GM21381 (cell line): Measurements from ENCODE around the gene ACE.

Source experiments
- ATAC-seq: cut with Tn5 transposase; IDR thresholded peaks from one replicate; pipeline ENCODE4 v1.9.1; 2021; ENCODE audit warnings: mild to moderate bottlenecking, moderate library complexity; ENCODE audit not compliant: unreplicated experiment

Gene ACE

DNA sequence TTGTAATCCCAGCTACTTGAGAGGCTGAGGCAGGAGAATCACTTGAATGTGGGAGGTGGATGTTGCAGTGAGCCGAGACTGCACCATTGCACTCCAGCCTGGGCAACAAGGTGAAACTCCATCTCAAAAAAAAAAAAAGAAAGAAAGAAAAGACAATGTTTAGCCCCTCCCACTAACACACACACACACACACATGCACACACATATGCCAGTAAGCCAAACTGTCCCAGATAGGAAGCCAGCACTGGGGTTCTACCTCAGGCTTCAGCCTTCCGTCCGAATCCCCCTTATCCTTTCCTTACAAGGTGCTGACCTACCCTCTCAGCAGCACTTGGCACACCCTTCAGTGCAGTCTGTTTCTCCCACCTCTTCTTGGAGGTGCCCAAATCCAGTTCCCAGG lies 37.6 kb downstream of the ACE start:
- ATAC-seq = no peak

DNA sequence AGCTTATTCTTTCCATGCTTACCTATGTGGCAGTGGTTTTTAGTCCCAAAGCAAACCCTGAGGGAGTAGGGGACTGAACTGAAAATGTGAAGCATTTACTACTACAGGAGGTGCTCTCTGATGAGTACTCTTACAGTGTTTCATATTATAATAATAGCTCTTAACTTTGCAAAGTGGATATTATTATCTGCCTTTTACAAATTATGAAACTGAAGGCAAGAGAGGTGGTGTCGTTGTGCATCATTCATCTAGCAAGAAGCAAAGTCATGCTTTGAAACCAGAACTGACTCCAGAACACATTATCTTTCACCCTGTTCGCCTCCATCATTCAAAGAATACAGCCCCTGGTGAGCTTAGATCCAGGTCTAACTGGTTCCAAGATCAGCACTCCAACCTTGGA lies 38.1 kb downstream of the ACE start:
- no peak for ATAC-seq

DNA sequence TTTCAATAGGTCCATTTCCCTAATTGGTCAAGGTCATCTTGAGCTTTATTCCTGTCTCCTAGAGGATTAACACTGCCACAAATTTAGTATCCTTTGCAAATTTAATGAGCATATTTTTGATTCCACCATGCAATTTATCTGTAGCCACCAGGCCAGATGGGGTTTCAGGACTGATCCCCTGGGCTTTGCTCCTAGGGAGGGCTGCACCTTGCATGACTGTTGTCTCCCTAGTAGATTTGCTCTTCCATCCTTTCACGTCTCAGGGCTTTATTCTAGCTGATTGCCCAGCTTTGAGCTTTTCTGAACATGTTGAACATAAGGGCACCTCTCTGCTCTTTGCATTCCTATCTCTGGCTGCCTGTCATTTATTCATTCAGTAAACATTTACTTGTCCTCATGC lies 38.6 kb downstream of the ACE start:
- ATAC-seq = no peak

DNA sequence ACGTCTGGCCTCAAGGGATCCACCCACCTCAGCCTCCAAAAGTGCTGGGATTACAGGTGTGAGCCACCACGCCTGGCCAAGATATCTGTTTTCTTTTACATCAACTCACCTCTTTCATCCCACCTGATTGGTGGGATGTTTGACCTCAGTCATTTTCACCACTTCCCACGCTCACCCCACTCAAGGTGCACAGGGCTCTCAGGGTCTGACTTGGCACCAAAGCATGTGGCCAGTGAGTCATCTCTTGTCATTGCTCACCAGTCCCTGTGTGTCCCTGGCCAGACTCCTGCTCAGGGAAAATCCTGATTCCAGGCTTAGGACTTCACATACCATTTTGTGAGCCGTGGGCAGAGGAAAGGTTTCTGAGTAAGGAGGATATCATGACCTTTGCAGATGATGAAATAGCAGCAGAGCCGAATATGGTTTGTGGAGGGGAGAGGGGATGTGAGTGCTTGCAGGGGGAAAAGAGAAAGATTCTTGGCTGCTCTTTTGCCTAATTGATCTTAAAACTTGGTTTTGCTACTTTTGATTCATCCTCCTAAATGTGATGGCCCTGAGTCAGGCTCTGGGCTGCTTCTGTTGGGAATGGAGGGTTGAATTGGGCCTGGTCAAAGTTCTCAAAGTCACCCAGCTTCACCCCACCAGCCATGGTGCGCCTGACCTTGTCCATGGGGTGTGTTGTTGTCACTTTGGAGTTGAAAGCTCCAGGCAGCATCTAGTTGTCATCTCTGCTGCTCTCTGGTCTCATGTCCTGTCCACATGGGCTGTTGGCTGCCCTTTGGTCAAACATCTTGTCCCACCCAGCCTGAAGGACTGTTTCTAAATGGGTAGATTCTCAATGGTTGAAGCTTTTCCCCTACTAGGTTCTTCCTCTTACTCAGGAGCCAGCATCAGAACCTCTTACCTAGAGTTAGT lies 40.3 kb downstream of the ACE start:
- no peak for ATAC-seq

DNA sequence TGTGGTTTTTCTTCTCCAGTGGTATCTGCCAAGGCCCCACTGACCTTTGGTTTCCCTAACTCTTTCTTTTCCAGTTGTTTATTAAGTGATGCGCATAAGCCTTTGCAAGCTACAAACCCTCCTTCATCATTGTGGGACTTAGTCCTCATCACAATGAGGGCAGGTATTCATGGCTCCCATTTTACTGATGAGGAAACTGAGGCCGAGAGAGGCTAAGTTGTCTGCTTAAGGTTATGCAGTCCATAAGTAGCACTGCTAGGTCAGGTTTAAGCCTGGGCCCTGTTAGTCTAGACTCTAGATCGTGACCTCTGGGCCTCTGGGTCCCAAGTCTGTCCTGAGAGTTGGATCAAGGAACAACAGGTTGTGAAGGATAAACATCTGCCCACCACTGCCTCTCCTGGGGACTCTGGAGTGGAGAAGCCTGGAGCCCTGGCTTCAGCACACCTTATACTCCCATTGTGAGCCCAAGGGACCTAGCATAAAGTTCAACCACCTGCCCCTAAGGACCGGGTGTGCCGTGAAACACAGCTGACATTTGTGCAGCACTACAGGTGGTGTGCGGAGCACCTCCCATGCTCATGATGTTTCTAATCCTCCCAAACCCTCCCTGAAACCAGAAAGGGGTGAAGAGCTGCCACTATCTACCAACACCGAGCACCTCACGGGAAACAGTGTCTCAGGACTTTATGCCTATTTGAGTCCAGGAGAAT lies 41.1 kb downstream of the ACE start:
- ATAC-seq = no peak

DNA sequence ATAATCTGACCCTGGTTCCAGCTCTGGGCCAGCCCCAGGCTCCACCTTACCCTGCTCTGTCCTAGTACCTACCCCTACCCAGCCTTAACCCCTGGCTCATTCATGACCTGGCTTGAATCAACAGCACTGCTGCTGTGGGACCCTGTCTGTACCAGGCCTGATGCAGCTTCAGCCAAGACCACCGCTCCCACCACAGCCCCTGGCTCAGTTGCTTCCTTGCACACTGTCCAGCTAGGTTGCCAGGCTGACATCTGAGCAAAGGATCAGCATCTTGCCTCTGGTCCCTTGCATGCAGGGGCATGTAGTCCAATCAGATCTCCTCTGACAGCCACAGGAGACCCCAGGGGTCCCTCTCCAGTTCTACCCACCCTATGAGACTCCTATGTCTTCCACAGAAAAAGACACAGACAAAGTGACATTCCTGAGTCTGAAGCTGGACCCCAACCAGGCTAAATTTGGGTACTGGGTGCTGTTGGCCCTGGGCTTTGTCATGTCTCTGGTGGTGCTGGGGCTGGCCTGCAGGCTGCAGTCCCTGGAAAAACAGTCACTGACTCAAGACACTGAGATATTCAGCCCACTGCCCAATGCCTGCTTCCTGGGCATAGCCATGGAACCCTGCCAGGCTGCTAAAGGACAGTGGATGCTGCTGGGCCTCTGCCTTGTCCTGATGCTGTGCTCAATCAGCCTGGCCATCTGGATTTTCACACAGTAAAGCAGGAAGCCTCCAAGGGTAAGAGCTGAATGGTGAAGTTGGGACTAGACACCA lies 42.4 kb downstream of the ACE start:
- no peak for ATAC-seq

DNA sequence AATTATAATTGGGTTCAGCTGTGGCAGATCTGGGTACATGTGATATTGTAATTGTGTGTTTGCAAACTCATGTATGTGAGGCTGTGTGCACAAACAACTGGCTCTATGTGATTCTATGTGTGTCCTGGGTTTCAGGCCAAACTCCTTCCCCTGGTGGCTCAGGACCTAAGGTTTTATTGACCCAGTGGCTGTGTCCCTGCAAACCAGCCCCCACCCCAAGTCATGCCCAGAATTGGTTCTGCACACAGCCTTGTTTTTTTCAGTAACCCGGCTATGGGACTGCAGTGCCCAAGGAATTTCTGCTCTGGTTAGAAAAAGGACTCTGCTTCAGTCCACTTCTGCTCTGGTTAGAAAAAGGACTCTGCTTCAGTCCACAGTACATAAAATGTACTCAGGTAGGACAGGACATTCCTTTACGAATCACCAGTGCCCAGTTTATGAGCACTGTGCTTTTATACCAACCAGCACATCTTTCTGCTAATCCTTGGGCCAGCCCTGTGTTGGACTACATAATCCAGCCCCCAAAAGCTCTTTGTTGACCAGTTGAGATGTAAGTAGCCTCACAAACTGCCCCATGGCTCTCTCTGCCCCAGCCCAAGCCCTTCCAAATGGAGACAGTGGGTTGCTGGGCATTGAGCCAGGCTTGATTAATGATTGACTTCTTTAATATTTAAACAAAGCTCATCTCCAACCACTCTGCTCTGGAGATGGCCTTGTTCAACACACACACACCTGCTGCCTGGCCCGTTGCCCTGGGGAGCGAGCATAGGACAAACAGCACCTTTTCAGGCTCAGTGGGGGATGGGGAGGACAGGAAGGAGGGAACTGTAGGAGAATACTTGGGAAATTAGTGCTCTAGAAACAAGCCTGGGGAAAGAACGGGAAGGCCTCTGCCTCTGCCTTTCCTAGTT lies 43.4 kb downstream of the ACE start:
- no peak for ATAC-seq

DNA sequence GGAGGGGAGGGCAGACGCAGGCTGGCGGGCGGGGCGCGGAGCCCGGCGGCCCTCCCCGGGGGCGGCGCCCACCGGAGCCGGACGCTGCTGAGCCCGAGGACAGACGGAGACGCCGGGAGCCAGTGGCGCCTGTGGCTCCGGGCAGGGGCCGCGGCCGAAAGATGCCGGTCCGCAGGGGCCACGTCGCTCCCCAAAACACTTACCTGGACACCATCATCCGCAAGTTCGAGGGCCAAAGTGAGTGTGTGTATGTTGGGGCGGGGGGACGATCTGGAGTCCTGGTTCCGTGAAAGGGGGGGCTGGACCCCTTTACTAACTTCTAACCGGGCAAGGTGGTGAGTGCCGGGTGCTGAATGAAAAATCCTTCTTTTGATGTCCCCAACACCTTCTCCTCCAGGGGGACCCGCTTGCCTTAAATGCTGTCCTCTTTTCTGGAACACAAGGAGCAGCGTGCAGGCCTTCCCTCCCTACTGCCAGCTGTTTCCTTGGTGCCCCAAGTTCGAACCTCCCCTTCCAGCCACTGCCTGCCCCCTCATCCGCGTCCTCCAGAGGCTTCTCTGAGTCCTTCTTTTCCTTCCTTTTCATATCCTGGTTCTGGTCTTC lies 46.5 kb downstream of the ACE start, which contains the start of gene KCNH6:
Gene KCNH6, plus strand, starts transcription at position 106 of the 603 bp plus-strand sequence. Its CDS starts 56 bp downstream, at position 162.
- ATAC-seq = no peak

DNA sequence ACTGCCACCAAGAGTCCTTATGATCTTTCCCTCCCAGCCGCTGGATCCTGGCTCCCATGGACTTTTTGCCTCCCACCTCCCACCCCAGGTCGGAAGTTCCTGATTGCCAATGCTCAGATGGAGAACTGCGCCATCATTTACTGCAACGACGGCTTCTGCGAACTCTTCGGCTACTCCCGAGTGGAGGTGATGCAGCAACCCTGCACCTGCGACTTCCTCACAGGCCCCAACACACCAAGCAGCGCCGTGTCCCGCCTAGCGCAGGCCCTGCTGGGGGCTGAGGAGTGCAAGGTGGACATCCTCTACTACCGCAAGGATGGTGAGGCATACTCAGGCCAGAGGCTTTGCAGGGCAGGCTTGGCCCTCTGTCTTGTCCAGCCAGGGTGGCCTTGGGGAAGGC lies 47.2 kb downstream of the ACE start:
- no peak for ATAC-seq

DNA sequence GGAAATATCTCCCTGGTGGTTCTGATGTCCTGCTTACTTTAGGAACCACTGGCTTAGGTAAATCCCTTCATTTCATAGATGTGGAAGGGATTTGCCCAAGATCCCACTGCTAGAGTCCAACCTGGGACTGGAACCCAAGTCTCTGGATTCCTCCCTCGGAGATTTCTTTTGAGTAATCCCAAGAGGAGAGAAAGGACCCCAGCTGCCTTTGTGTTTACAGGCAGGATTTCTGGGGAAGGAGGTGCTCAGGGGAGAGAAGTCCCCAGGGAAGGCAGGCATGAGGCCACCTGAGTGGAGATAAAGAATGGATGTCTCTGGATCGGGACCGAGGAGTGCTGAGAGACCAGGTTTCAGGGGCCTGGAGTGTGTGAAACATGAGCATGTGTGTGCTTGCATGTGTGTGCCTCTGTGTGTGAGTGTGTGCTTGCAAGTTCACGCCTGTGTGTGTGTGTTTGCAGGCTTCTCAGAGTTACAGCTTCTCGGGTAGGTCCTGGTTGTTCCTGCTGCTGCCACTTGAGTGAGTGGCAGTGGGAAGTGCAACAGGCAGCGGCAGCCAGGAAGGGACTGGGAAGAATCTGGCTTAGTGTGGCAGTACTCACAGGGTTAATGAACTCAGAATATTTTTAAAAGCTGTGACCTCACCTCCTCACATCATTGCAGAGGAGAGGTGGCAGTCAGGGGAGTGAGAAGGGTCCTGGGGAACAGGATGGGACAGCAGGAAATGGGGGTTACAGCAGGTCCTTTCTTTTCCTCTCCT lies 48.5 kb downstream of the ACE start:
- ATAC-seq = no peak

DNA sequence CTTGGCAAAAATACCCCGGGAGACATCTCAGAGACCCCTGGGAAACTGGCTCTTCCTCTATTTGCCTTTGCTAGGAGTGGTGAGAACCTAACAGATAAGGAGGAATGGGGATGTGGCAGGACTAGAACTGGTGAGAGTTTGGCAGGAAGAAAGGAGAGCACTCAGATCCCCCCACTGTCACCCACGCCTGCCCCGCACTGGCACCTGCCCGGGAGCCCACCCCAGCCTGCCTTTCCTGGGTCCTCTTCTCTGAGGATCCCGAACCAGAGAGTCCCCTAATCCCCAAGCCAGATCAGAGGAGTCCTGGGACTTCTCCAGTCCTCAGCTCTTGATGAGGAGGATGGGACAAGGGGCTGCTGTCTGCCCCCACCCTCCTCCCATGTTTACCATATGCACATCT lies 50.0 kb downstream of the ACE start:
- ATAC-seq = no peak

DNA sequence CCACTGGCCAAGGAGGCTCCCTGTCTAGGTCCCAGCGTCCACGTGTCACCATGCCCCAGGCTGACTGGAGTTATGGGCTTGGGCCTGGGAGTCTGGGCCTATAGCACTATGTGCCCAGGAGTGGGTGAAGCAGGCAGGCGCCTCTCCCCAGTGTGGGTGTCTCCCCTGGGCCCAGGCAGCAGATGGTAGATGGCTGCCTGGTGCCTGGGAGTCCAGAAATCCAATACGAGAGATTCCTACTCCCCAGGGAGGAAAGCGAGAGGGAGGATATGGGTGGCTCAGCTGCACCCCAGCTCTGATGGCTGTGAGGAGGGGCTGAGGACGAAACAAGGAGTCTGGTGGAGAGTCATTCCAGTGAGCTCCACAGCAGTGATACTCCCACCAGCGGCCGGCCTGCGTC lies 51.3 kb downstream of the ACE start:
- no peak for ATAC-seq

DNA sequence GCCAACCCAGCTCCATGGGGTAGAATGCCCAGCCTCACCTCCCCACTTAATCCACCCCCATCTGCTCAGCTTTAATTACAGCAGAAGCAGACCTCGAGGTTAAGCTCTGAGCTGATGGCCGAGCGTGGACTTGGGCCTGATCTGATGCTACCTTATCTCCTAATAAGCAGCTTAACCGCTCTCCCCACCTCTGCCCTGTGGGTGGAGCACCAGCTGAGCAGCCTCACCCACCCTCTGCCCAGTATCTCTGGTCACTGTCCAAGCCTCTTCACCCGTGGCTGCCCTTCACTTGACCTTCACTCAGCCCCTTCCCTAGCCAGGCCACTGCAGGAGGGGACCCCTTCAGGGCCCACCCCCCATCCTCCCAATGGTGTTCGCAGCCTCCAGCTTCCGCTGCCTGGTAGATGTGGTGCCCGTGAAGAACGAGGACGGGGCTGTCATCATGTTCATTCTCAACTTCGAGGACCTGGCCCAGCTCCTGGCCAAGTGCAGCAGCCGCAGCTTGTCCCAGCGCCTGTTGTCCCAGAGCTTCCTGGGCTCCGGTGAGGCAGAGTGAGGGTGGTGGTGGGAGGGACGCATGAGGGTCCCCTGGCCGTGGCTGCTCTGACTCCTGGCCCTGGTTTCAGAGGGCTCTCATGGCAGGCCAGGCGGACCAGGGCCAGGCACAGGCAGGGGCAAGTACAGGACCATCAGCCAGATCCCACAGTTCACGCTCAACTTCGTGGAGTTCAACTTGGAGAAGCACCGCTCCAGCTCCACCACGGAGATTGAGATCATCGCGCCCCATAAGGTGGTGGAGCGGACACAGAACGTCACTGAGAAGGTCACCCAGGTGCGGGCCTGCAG lies 53.1 kb downstream of the ACE start:
- ATAC-seq = no peak

DNA sequence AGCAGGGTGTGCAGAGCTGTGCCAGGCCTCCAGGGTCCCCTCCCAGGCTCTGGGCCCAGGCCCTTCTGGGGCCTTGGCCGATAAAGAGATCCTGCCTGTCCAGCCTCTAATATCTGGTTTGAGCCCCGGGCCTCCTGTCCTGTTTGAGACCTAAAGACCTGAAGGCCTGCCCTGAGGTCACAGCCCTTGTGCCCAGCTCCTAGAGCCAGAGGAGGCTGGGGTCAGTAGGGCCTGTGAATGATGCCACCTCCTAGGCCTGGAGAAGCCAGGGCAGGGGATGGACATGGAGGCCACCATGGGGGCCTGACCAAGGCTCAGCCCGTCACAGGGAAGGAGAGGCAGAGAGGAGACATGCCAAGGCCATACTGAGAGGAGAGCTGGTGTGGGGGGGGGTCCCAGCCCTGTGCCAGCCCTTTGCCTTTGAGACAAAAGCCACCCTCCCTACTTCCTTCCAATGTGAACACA lies 53.7 kb downstream of the ACE start:
- no peak for ATAC-seq

DNA sequence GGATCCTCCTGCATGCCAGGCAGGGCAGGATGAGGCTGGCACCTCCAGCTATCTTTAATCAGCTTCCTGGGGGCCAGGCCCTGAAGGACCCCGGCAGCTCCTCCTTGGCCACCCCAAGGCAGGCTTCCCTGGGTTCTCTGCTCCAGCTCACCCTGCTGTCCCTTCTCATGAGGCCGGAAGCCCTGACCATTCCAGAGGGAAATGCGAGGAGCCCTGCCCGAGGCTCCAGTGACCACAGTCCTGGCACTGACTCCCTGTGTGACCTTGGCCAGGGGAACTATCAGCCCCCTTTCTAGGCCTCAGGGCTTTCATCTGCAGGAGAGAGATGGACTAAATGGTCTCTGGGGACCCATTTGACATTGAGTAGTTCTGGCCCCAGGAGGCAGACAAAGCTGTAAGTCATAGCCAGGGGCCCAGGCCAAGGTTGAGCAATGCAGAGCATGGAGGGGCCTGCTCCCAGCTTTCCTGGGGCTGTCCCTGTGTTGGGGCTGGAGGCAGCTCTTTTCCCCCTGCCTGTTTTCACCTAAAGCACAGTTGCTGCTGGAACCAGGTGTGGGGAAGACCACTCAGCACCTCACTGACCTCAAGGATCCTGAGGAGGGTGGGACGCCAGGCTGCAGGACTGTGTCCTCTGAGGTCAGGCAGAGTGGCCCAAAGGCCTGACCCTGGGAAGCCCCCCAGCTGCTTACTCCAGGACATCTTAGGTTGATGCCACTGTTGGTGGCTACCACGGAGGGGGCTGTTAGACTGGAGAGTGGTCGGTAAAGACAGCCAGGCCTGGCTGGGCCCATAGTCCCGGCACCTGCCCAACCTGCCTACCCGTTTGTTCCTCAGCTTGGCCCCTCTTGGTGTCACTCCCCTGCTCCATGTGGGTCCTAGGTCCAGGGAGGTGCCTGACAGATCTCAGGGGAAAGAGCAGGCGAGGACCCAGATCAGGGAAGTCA lies 54.4 kb downstream of the ACE start:
- no peak for ATAC-seq

DNA sequence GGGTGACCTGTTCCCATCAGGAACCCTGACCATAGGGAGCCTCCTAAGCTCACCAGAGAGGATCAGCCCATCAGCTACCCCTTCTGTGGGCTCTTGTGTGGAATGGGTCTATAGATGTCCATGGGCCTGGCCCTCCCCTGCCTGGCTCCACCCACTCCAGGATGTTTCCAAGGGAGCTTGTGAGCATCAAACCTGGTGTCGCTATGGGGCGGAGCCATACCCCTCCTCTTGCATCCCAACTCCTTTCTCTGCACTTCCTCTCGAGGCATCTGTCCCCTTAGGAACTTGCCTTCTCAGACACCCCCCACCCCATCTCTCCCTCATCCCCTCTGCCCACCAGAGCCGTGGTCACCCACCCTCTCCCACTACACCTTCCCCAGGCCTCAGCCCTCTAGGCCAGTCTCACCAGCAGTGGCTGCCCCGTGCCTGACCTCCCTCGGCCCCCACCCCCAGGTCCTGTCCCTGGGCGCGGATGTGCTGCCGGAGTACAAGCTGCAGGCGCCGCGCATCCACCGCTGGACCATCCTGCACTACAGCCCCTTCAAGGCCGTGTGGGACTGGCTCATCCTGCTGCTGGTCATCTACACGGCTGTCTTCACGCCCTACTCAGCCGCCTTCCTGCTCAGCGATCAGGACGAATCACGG lies 56.7 kb downstream of the ACE start:
- ATAC-seq = no peak
